Measurements from ENCODE around the gene BPTF.
"Not testable (repeated sequence)": the region's sequence is repeated elsewhere in the genome, so short reads cannot be mapped to it uniquely, and the experiment has no call there.

Gene BPTF

GRCh38 chr17:67912656-67913055, 87.4 kb downstream of the BPTF start:
- Histone ChIP-seq H3K4me1 (no peaks in the 10 kb centered on the region), H3K36me3 (peaks cover 67% of the 10 kb centered on the region), H3K27me3 (no peaks in the 10 kb centered on the region), H3K4me3 (ENCODE audit: low read depth, low read length) (no peak overlapping the region), H3K9me3 (no peaks in the 10 kb centered on the region)
- no peak for TF ChIP-seq CTCF (IDR thresholded peaks at IDR 0.05; ENCODE audit: low read depth, low read length)
- no peak for DNase-seq

- no peak overlapping the region for H3K4me3 ChIP-seq (ENCODE audit: low read depth, low read length)
- no peaks in the 10 kb centered on the region for H3K9me3 ChIP-seq
- DNase-seq: no peak
- TF ChIP-seq CTCF (IDR thresholded peaks at IDR 0.05; ENCODE audit: low read depth, low read length): no peak
- peaks cover 71% of the 10 kb centered on the region for H3K36me3 ChIP-seq
- no peaks in the 10 kb centered on the region for H3K4me1 ChIP-seq
- no peaks in the 10 kb centered on the region for H3K27me3 ChIP-seq
Measured at GRCh38 chr17:67920212-67920611, 94.9 kb downstream of the BPTF start.

GRCh38 chr17:67922503-67922902, 97.2 kb downstream of the BPTF start:
- Histone ChIP-seq H3K4me1 (no peaks in the 10 kb centered on the region), H3K4me3 (ENCODE audit: low read depth, low read length) (no peak overlapping the region), H3K9me3 (no peaks in the 10 kb centered on the region), H3K27me3 (no peaks in the 10 kb centered on the region), H3K36me3 (peaks cover 69% of the 10 kb centered on the region)
- DNase-seq: no peak
- TF ChIP-seq CTCF (IDR thresholded peaks at IDR 0.05; ENCODE audit: low read depth, low read length): no peak

GRCh38 chr17:67928842-67929241, 103.5 kb downstream of the BPTF start:
- H3K27me3 ChIP-seq; DNase-seq; H3K9me3 ChIP-seq; H3K4me3 ChIP-seq (ENCODE audit: low read depth, low read length); H3K4me1 ChIP-seq: not testable (repeated sequence)
- H3K36me3 ChIP-seq: peaks cover 78% of the 10 kb centered on the region

GRCh38 chr17:67931227-67931626, 105.9 kb downstream of the BPTF start:
- Histone ChIP-seq H3K9me3 (no peaks in the 10 kb centered on the region), H3K27me3 (no peaks in the 10 kb centered on the region), H3K4me1 (no peaks in the 10 kb centered on the region), H3K4me3 (ENCODE audit: low read depth, low read length) (no peak overlapping the region), H3K36me3 (peaks cover 72% of the 10 kb centered on the region)
- no peak for TF ChIP-seq CTCF (IDR thresholded peaks at IDR 0.05; ENCODE audit: low read depth, low read length)
- no peak for DNase-seq

GRCh38 chr17:67942810-67943209, 117.5 kb downstream of the BPTF start:
- Histone ChIP-seq H3K36me3 (peaks cover 63% of the 10 kb centered on the region), H3K9me3 (no peaks in the 10 kb centered on the region), H3K27me3 (no peaks in the 10 kb centered on the region), H3K4me1 (no peaks in the 10 kb centered on the region), H3K4me3 (ENCODE audit: low read depth, low read length) (no peak overlapping the region)
- peak; percentile 74 for TF ChIP-seq CTCF (IDR thresholded peaks at IDR 0.05; ENCODE audit: low read depth, low read length)
- DNase-seq: peak; percentile 22

- Histone ChIP-seq H3K36me3 (peaks cover 75% of the 10 kb centered on the region), H3K9me3 (no peaks in the 10 kb centered on the region), H3K4me1 (no peaks in the 10 kb centered on the region), H3K4me3 (ENCODE audit: low read depth, low read length) (no peak overlapping the region), H3K27me3 (no peaks in the 10 kb centered on the region)
- DNase-seq: no peak
- TF ChIP-seq CTCF (IDR thresholded peaks at IDR 0.05; ENCODE audit: low read depth, low read length): no peak
Measured at GRCh38 chr17:67944035-67944434, 118.7 kb downstream of the BPTF start.

All from BE2C (cell line).